Activated T-helper 9 cell treated with anti-CD3 and anti-CD28 coated beads, Interleukin-2, amount 50 U/mL, for 16 hours (primary cell): Measurements from ENCODE around the gene CFAP45.

ENCODE experiments used
- DNase-seq: peaks from one replicate; pipeline ENCODE4 v3.0.0-alpha.2; 2020; ENCODE audit warnings: low read depth

The CFAP45 gene

GRCh38 chr1:159935719-159936272 is 35.8 kb upstream of the CFAP45 start:
- no peak for DNase-seq

GRCh38 chr1:159935305-159935704 is 35.3 kb upstream of the CFAP45 start:
- no peak for DNase-seq

GRCh38 chr1:159934136-159935039 is 34.4 kb upstream of the CFAP45 start:
- no peak for DNase-seq

GRCh38 chr1:159933347-159933746 is 33.4 kb upstream of the CFAP45 start:
- no peak for DNase-seq

- DNase-seq, result no peak
Observed at GRCh38 chr1:159932296-159933285, 32.6 kb upstream of the CFAP45 start.

GRCh38 chr1:159931795-159932173 is 31.8 kb upstream of the CFAP45 start:
- no peak for DNase-seq

- DNase-seq, result no peak
Observed at GRCh38 chr1:159931101-159931794, 31.3 kb upstream of the CFAP45 start.

GRCh38 chr1:159930634-159931033 is 30.7 kb upstream of the CFAP45 start:
- DNase-seq, result no peak

- DNase-seq, result no peak
Observed at GRCh38 chr1:159930216-159930615, 30.3 kb upstream of the CFAP45 start.

GRCh38 chr1:159929155-159930051 is 29.4 kb upstream of the CFAP45 start:
- no peak for DNase-seq

GRCh38 chr1:159928491-159929050 is 28.6 kb upstream of the CFAP45 start:
- no peak for DNase-seq

GRCh38 chr1:159927849-159928431 is 28.0 kb upstream of the CFAP45 start:
- no peak for DNase-seq

GRCh38 chr1:159927211-159927848 is 27.4 kb upstream of the CFAP45 start:
- no peak for DNase-seq

GRCh38 chr1:159925719-159926078 is 25.7 kb upstream of the CFAP45 start:
- DNase-seq, result no peak

- peak; percentile 87 for DNase-seq
Observed at GRCh38 chr1:159924791-159925718, 25.1 kb upstream of the CFAP45 start, which contains the start of gene TAGLN2. Gene TAGLN2 (minus strand): TSS chr1:159925507. CDS start chr1:159920509, 4,998 bp downstream.

- DNase-seq, result peak; percentile 59
Observed at GRCh38 chr1:159924025-159924790, 24.2 kb upstream of the CFAP45 start.

- peak; percentile 81 for DNase-seq
Observed at GRCh38 chr1:159923203-159924024, 23.4 kb upstream of the CFAP45 start.
